HCT116 (cell line): ENCODE measurements around the gene TMEM132D. TPM values are rescaled to one million over a fixed set of nuclear protein-coding genes. Genes with fewer than 3 reads are reported as not detected.

Source experiments
- ATAC-seq: fragments of 200-7000 bp; cut with Tn5 transposase; 2 replicates; pipeline ENCODE4 v1.9.1; 2020; ENCODE audit warnings: mild to moderate bottlenecking, moderate library complexity
- BruUV-seq: library from RNA; stranded (reverse); fragments of 400-500 nt; replicated peaks from 2 replicates; lab custom pipeline; 2021; lab: Mats Ljungman, UMichigan
- CTCF ChIA-PET: fragments of 300-600 bp; sonication (Branson Sonifier 250); formaldehyde crosslinking; loops from one replicate; lab custom pipeline; 2021; ENCODE audit warnings: antibody characterized with exemption; lab: Charles Lee
- POLR2A ChIA-PET: fragments of 300-600, 350-600 bp; sonication (Branson Sonifier 250); formaldehyde crosslinking; loops from one replicate; lab custom pipeline; 2021; ENCODE audit warnings: antibody characterized with exemption; lab: Charles Lee
- RAD21 ChIA-PET, 2 experiments: fragments of 300-600 bp; sonication (Branson Sonifier 250); formaldehyde crosslinking; loops; one replicate each; lab custom pipeline; 2023; ENCODE audit warnings: low total read pairs in 2 of 2; ENCODE audit not compliant: uncharacterized antibody in 2 of 2, unreplicated experiment in 2 of 2, low non-redundant PET in 1 of 2; lab: Charles Lee
- DNase-seq: peaks from one replicate; pipeline ENCODE4 v3.0.0-alpha.2; 2010; ENCODE audit warnings: low read depth, low spot score
- H2AFZ ChIP-seq: fragments of 200-600 bp; shearing (Covaris generic), sonication (generic); 2 replicates; pipeline ENCODE4 v1.6.1; 2017; ENCODE audit warnings: low read depth, mixed run types, mixed read lengths, antibody characterized with exemption, low read length; ENCODE audit not compliant: poor library complexity, severe bottlenecking
- H3K27ac ChIP-seq: 2 replicates; pipeline ENCODE4 v1.5.1; 2012; ENCODE audit warnings: low read depth, low read length
- H3K27me3 ChIP-seq: fragments of 200-600 bp; sonication (generic); 2 replicates; pipeline ENCODE4 v1.6.1; 2016; ENCODE audit warnings: mixed run types, low read length, mixed read lengths; ENCODE audit not compliant: insufficient read depth
- H3K36me3 ChIP-seq, 2 experiments: fragments of 200-500 bp in 1 of 2; fragments of 200-600 bp in 1 of 2; sonication (Bioruptor generic) in 1 of 2; sonication (generic) in 1 of 2; 2 replicates each; pipeline versions ENCODE4 v1.5.1 to v1.6.1; 2014 to 2016; ENCODE audit warnings: low read length in 2 of 2, inconsistent platforms in 1 of 2, mixed read lengths in 1 of 2, mixed run types in 1 of 2; ENCODE audit not compliant: insufficient read depth in 2 of 2, control insufficient read depth in 1 of 2
- H3K4me1 ChIP-seq, 2 experiments: fragments of 200-600 bp in 1 of 2; sonication (generic) in 1 of 2; 2 replicates each; pipeline versions ENCODE4 v1.5.1 to v1.6.1; 2012 to 2017; ENCODE audit warnings: low read length in 2 of 2, inconsistent platforms in 1 of 2, mild to moderate bottlenecking in 1 of 2, mixed read lengths in 1 of 2, mixed run types in 1 of 2, moderate library complexity in 1 of 2; ENCODE audit not compliant: insufficient read depth in 2 of 2, control insufficient read depth in 1 of 2
- H3K4me2 ChIP-seq: fragments of 200-600 bp; sonication (generic); 2 replicates; pipeline ENCODE4 v1.6.1; 2017; ENCODE audit warnings: mixed run types, low read length, mixed read lengths
- H3K4me3 ChIP-seq, 2 experiments: fragments of 200-600 bp in 1 of 2; sonication (generic) in 1 of 2; replicated peaks in 1 of 2; 2 replicates each; pipeline ENCODE4 v1.5.1; 2011 to 2016; ENCODE audit warnings: low read length in 2 of 2, control low read depth in 1 of 2, low read depth in 1 of 2, mild to moderate bottlenecking in 1 of 2, mixed read lengths in 1 of 2, mixed run types in 1 of 2
- H3K79me2 ChIP-seq: fragments of 200-600 bp; sonication (generic); 2 replicates; pipeline ENCODE4 v1.6.1; 2017; ENCODE audit warnings: mild to moderate bottlenecking, mixed run types, low read length, moderate library complexity, mixed read lengths; ENCODE audit not compliant: insufficient read depth
- H3K9ac ChIP-seq: fragments of 200-600 bp; sonication (generic); 2 replicates; pipeline ENCODE4 v1.6.1; 2016; ENCODE audit warnings: low read length, mixed read lengths
- H3K9me2 ChIP-seq: fragments of 200-600 bp; sonication (generic), shearing (Covaris generic); 2 replicates; pipeline ENCODE4 v1.6.1; 2017; ENCODE audit warnings: mixed run types, mild to moderate bottlenecking, moderate library complexity; ENCODE audit not compliant: insufficient read depth
- H3K9me3 ChIP-seq, 2 experiments: fragments of 200-500 bp in 1 of 2; fragments of 200-600 bp in 1 of 2; sonication (Bioruptor generic) in 1 of 2; sonication (generic) in 1 of 2; 2 replicates each; pipeline ENCODE4 v1.6.1; 2014 to 2017; ENCODE audit warnings: low read length in 2 of 2, mixed read lengths in 2 of 2, inconsistent platforms in 1 of 2, low read depth in 1 of 2, mild to moderate bottlenecking in 1 of 2, mixed run types in 1 of 2, moderate library complexity in 1 of 2; ENCODE audit not compliant: control insufficient read depth in 1 of 2, insufficient read depth in 1 of 2
- H4K20me1 ChIP-seq: fragments of 200-600 bp; sonication (generic), shearing (Covaris generic); 2 replicates; pipeline ENCODE4 v1.6.1; 2017; ENCODE audit warnings: mixed run types, mild to moderate bottlenecking, moderate library complexity; ENCODE audit not compliant: insufficient read depth
- ATF3 ChIP-seq: IDR thresholded peaks from 2 replicates; pipeline ENCODE4 v1.6.1; 2012
- CBX3 ChIP-seq: IDR thresholded peaks from 2 replicates; pipeline ENCODE4 v1.6.1; 2012; ENCODE audit warnings: low read depth
- CEBPB ChIP-seq: IDR thresholded peaks from 2 replicates; pipeline ENCODE4 v1.6.1; 2012; ENCODE audit warnings: low read depth
- CTCF ChIP-seq, 3 experiments: fragments of 200-600 bp in 1 of 3; sonication (generic) in 1 of 3; IDR thresholded peaks in 2 of 3; conservative IDR thresholded peaks in 1 of 3; 2 replicates each; pipeline ENCODE4 v1.5.1; 2012 to 2017; ENCODE audit warnings: low read depth in 2 of 3, low read length in 2 of 3, antibody characterized with exemption in 1 of 3, borderline replicate concordance in 1 of 3, control low read depth in 1 of 3, mild to moderate bottlenecking in 1 of 3, mixed read lengths in 1 of 3, mixed run types in 1 of 3, moderate library complexity in 1 of 3; ENCODE audit not compliant: insufficient read depth in 1 of 3
- EGR1 ChIP-seq: IDR thresholded peaks from 2 replicates; pipeline ENCODE4 v1.6.1; 2012; ENCODE audit warnings: low read depth
- ELF1 ChIP-seq: IDR thresholded peaks from 2 replicates; pipeline ENCODE4 v1.6.1; 2012; ENCODE audit warnings: low read depth, borderline replicate concordance
- EZH2phosphoT487 ChIP-seq: fragments of 200-600 bp; IDR thresholded peaks from 2 replicates; pipeline ENCODE4 v1.6.1; 2018; ENCODE audit warnings: antibody characterized with exemption, borderline replicate concordance
- POLR2A ChIP-seq: IDR thresholded peaks from 2 replicates; pipeline ENCODE4 v1.7.0; 2011; ENCODE audit warnings: borderline replicate concordance; ENCODE audit not compliant: insufficient read depth, insufficient read length; ENCODE audit errors: extremely low read depth
- RAD21 ChIP-seq: IDR thresholded peaks from 2 replicates; pipeline ENCODE4 v1.6.1; 2012; ENCODE audit warnings: low read depth, mild to moderate bottlenecking
- SP1 ChIP-seq: IDR thresholded peaks from 2 replicates; pipeline ENCODE4 v1.6.1; 2012; ENCODE audit warnings: low read depth
- SRF ChIP-seq: IDR thresholded peaks from 2 replicates; pipeline ENCODE4 v1.6.1; 2012; ENCODE audit warnings: low read depth
- TCF7L2 ChIP-seq: IDR thresholded peaks from 2 replicates; pipeline ENCODE4 v1.7.0; 2011; ENCODE audit warnings: borderline replicate concordance, inconsistent platforms; ENCODE audit not compliant: insufficient read depth, insufficient read length; ENCODE audit errors: extremely low read depth
- YY1 ChIP-seq: IDR thresholded peaks from 2 replicates; pipeline ENCODE4 v1.6.1; 2011; ENCODE audit warnings: low read length, low read depth, moderate library complexity, mild to moderate bottlenecking; ENCODE audit not compliant: insufficient replicate concordance; ENCODE audit errors: extremely low read depth
- ZBTB33 ChIP-seq: IDR thresholded peaks from 2 replicates; pipeline ENCODE4 v1.6.1; 2011; ENCODE audit warnings: mild to moderate bottlenecking, low read length, moderate library complexity; ENCODE audit not compliant: insufficient replicate concordance; ENCODE audit errors: extremely low read depth
- intact Hi-C: fragments of 100-400 bp; cut with micrococcal nuclease; formaldehyde crosslinking; loops from 2 replicates; pipeline ENCODE4 v1.10.0; 2022
- total RNA-seq: library from RNA; stranded (reverse); gene quantifications from one replicate; pipeline ENCODE4 v1.2.1, GENCODE V29; 2021; ENCODE audit not compliant: unreplicated experiment

Gene TMEM132D
- total RNA-seq, 1 experiment from 2014 or later, result not detected

- Histone ChIP-seq H2AFZ (no peak overlapping the region), H4K20me1 (no peaks in the 10 kb centered on the region), H3K9me2 (no peaks in the 10 kb centered on the region), H3K4me3 (no peak overlapping the region), H3K27ac (no peak overlapping the region), H3K36me3 (no peaks in the 10 kb centered on the region), H3K79me2 (no peaks in the 10 kb centered on the region), H3K9me3 (peaks cover 8 to 22% of the 10 kb centered on the region in 2 experiments; a peak in 2 of 4 replicates), H3K27me3 (no peaks in the 10 kb centered on the region), H3K9ac (no peak overlapping the region), H3K4me1 (no peaks in the 10 kb centered on the region), H3K4me2 (no peak overlapping the region)
- TF ChIP-seq YY1 (no peak), ZBTB33 (no peak), CEBPB (no peak), ATF3 (no peak), RAD21 (no peak)
- intact Hi-C loops, result no loop called here
- DNase-seq (no peak), ATAC-seq (no peak)
- CTCF ChIA-PET, result no interaction called here
- POLR2A ChIA-PET, result no interaction called here
- no TSS peak for BruUV-seq
- RAD21 ChIA-PET, result no interaction called here
Measured at GRCh38 chr12:129245769-129246168, 658.1 kb downstream of the TMEM132D start.

- Histone ChIP-seq H3K9me2 (no peaks in the 10 kb centered on the region), H3K79me2 (no peaks in the 10 kb centered on the region), H3K36me3 (no peaks in the 10 kb centered on the region), H3K4me1 (no peaks in the 10 kb centered on the region), H3K4me3 (no peak overlapping the region), H3K27ac (no peak overlapping the region), H2AFZ (no peak overlapping the region), H3K9me3 (peaks cover 19 to 32% of the 10 kb centered on the region in 2 experiments; a peak in 2 of 4 replicates), H4K20me1 (no peaks in the 10 kb centered on the region), H3K27me3 (no peaks in the 10 kb centered on the region), H3K4me2 (no peak overlapping the region), H3K9ac (no peak overlapping the region)
- RAD21 ChIA-PET, result no interaction called here
- CTCF ChIA-PET, result no interaction called here
- DNase-seq, result no peak
- ATAC-seq, result no peak
- POLR2A ChIA-PET, result no interaction called here
- no TSS peak for BruUV-seq
- intact Hi-C loops, result no loop called here
- TF ChIP-seq EGR1 (no peak), CBX3 (no peak), ELF1 (no peak), SP1 (no peak), TCF7L2 (no peak), CEBPB (no peak), YY1 (no peak), CTCF (IDR thresholded peaks at IDR 0.05 in 2 of 3, conservative IDR thresholded peaks at IDR 0.05 in 1 of 3; ENCODE audit: borderline replicate concordance in 1 of 3, insufficient read depth in 1 of 3, low read depth in 2 of 3, low read length in 2 of 3) (no peak), EZH2phosphoT487 (no peak), ZBTB33 (no peak), SRF (no peak), POLR2A (no peak)
Measured at GRCh38 chr12:129241852-129242251, 662.0 kb downstream of the TMEM132D start.
